ENCODE measurements around the gene AP2S1.
"Not testable (repeated sequence)": the region's sequence is repeated elsewhere in the genome, so short reads cannot be mapped to it uniquely, and the experiment has no call there.

AP2S1 gene

GRCh38 chr19:46850228-46851203, at the start of gene AP2S1:
Gene AP2S1 (minus strand): TSS chr19:46850846. CDS start chr19:46850766, 80 bp downstream.
- DNase-seq (ENCODE audit: low read depth) = peak; percentile 98

GRCh38 chr19:46900341-46900740, 49.7 kb upstream of the AP2S1 start:
- no peak for DNase-seq (ENCODE audit: low read depth)

GRCh38 chr19:46898731-46899130, 48.1 kb upstream of the AP2S1 start:
- DNase-seq (ENCODE audit: low read depth) = no peak

GRCh38 chr19:46896076-46896794, 45.6 kb upstream of the AP2S1 start:
- no peak for DNase-seq (ENCODE audit: low read depth)

GRCh38 chr19:46892252-46893179, 41.9 kb upstream of the AP2S1 start:
- no peak for DNase-seq (ENCODE audit: low read depth)

DNA sequence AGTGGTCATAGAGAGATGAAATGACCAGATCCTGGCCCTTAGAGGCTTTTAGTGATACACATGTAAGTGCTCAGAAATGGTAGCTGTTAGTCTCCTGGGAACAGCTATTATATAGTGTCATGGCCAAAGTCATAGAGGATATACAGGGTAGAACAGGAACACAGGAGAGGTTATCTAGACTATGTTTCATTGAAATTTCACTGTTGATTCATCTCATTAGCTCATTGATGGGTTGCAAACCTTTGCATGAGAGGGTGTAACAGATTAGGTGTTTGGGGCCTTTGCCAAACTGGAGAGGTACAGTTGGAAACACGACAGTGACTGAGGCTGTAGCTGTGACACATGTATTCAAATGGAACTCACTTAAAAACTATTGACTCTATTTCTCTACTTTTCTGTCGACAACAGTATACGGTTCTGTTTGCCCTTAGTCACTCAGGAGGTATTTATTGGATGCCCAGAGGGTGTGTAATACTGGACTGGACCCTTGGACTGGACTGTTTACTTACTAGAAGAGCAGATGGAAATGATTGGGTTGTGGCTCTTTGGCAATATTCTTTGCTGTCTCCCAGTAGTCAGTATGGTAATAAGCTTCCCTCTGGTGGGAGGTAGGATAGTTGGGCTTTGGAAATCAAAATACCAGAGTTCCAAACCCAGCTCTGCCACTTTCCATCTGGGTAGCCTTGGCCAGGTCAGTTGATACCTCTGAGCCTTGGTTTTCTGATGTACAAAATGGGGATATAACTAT, 40.0 kb upstream of the AP2S1 start:
- peak; percentile 87 for DNase-seq (ENCODE audit: low read depth)

GRCh38 chr19:46887240-46887782, 36.7 kb upstream of the AP2S1 start:
- no peak for DNase-seq (ENCODE audit: low read depth)

- no peak for DNase-seq (ENCODE audit: low read depth)
Measured at GRCh38 chr19:46886546-46887239, 36.0 kb upstream of the AP2S1 start.

GRCh38 chr19:46885411-46885810, 34.8 kb upstream of the AP2S1 start:
- no peak for DNase-seq (ENCODE audit: low read depth)

DNA sequence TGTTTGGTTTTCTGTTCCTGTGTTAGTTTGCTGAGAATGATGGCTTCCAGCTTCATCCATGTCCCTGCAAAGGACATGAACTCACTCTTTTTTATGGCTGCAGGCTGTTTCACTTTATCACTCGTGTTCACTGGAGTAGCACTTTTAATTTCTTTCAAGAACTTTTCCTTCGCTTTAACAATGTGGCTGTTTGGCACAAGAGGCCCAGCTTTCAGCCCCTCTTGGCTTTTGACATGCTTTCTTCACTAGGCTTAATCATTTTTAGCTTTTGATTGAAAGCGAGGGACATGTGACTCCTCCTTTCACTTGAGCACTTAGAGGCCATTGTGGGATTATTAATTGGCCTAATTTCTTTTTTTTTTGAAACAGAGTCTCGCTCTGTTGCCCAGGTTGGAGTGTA, 32.1 kb upstream of the AP2S1 start:
- DNase-seq (ENCODE audit: low read depth) = not testable (repeated sequence)

GRCh38 chr19:46882034-46882433, 31.4 kb upstream of the AP2S1 start:
- no peak for DNase-seq (ENCODE audit: low read depth)

- DNase-seq (ENCODE audit: low read depth) = no peak
Measured at GRCh38 chr19:46881092-46881491, 30.4 kb upstream of the AP2S1 start.

GRCh38 chr19:46880431-46880830, 29.8 kb upstream of the AP2S1 start:
- no peak for DNase-seq (ENCODE audit: low read depth)

- DNase-seq (ENCODE audit: low read depth) = no peak
Measured at GRCh38 chr19:46878613-46879375, 28.1 kb upstream of the AP2S1 start.

DNA sequence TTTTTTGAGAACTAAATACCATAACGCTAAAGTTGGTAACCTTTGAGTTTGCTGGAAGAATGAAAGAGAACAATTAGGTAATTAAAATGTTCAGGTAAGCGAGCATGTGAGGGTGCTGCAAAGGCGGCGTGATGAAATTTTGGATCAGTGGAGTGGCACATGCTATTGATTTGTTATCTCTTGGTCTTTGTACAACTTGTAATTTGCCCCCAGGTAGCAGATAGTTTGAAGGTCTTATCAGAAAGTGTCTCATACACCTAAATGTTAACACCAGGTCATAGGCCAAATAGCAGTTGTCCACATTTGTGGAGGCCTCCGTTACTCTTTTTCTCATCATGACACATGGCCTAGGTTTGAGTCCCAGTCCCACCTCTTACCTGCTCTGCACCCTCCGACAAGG, 25.0 kb upstream of the AP2S1 start:
- DNase-seq (ENCODE audit: low read depth) = no peak

GRCh38 chr19:46875234-46875633, 24.6 kb upstream of the AP2S1 start:
- no peak for DNase-seq (ENCODE audit: low read depth)

GRCh38 chr19:46872967-46873366, 22.3 kb upstream of the AP2S1 start:
- no peak for DNase-seq (ENCODE audit: low read depth)

GRCh38 chr19:46871173-46871572, 20.5 kb upstream of the AP2S1 start:
- DNase-seq (ENCODE audit: low read depth) = not testable (repeated sequence)

GRCh38 chr19:46868025-46868802, 17.6 kb upstream of the AP2S1 start:
- no peak for DNase-seq (ENCODE audit: low read depth)

All from fibroblast of the conjunctiva (primary cell).